DOHH2 (cell line): ENCODE results near the gene SMARCAL1.

Experiments
- CTCF ChIP-seq: fragments of 200-600 bp; sonication (generic); IDR thresholded peaks from one replicate; pipeline ENCODE4 v1.5.1; 2014; ENCODE audit warnings: antibody characterized with exemption, mild to moderate bottlenecking, low read depth, low read length; ENCODE audit not compliant: poor library complexity, severe bottlenecking
- EZH2phosphoT487 ChIP-seq: fragments of 200-600 bp; sonication (generic); IDR thresholded peaks from 2 replicates; pipeline ENCODE4 v1.6.1; 2017; ENCODE audit warnings: borderline replicate concordance, mild to moderate bottlenecking, antibody characterized with exemption, low read length, moderate library complexity, mixed read lengths

DNA sequence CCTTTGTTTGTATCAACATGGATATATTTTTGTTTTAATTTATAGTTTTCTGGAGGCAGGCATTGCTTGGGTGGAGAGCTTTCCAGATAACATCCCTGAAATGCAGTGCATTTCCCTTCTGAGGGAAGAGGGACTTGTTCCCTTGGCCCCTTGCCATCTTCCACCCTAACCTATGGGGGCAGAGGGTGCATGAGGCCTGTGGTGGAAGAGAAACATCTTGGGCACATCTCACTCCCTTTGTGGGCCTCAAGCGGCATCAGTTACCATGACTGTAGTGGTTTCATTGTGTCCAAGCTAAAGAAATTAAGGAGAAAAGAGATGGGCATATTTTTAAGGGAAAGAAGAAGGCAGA lies 81.0 kb downstream of the SMARCAL1 start:
- TF ChIP-seq CTCF (no peak), EZH2phosphoT487 (no peak)
